Prostate gland (tissue), 2 donors: ENCODE measurements around the gene CLECL1. TPM values are rescaled to one million over a fixed set of nuclear protein-coding genes. Genes with fewer than 3 reads are reported as not detected.

Source experiments
- DNase-seq: peaks from one replicate; pipeline ENCODE4 v3.0.0-alpha.2; 2019; ENCODE audit warnings: low spot score
- H3K27ac ChIP-seq, 2 donors: fragments of 200-600 bp; sonication (generic); 2 replicates each; pipeline ENCODE4 v1.5.1; 2017 to 2019
- H3K27me3 ChIP-seq: fragments of 200-600 bp; sonication (generic); replicated peaks from 2 replicates; pipeline ENCODE4 v1.5.1; 2019; ENCODE audit not compliant: insufficient read depth
- H3K36me3 ChIP-seq, 2 donors: fragments of 200-600 bp; sonication (generic); 1 replicate in 1 of 2; 2 replicates in 1 of 2; pipeline versions ENCODE4 v1.5.1 to v1.8.1; 2017 to 2019
- H3K4me1 ChIP-seq: fragments of 200-600 bp; sonication (generic); replicated peaks from 2 replicates; pipeline ENCODE4 v1.5.1; 2019
- H3K4me3 ChIP-seq, 2 donors: fragments of 200-600 bp; sonication (generic); 2 replicates each; pipeline ENCODE4 v1.5.1; 2017 to 2019
- H3K9me3 ChIP-seq: fragments of 200-600 bp; sonication (generic); 2 replicates; pipeline ENCODE4 v1.5.1; 2017
- POLR2A ChIP-seq: fragments of 450-650 bp; IDR thresholded peaks from one replicate; pipeline ENCODE4 v1.6.1; 2016; ENCODE audit warnings: antibody characterized with exemption, mild to moderate bottlenecking
- POLR2AphosphoS5 ChIP-seq: sonication (generic); formaldehyde crosslinking; IDR thresholded peaks from one replicate; pipeline ENCODE4 v1.6.1; 2017; ENCODE audit warnings: antibody characterized with exemption
- WGBS: methylation state at CpG from one replicate; pipeline ENCODE4 v1.1.5; 2018; 5-methylcytosine and 5-hydroxymethylcytosine counted together
- intact Hi-C: fragments of 100-400 bp; cut with DNase I; formaldehyde crosslinking; loops from one replicate; pipeline ENCODE4 v1.14.2; 2022
- total RNA-seq, 2 donors: library from RNA; depleted of rRNA; stranded (reverse); fragments of >200 nt; gene quantifications; one replicate each; pipeline ENCODE4 v1.1.0, GENCODE V29; 2016
- TF ChIP-seq, protein P1 (sequence below), 4 experiments: fragments of 200-600 bp in 2 of 4; fragments of 450-650 bp in 2 of 4; sonication (generic) in 2 of 4; IDR thresholded peaks; 1 replicate in 3 of 4; 2 replicates in 1 of 4; pipeline ENCODE4 v1.5.1; 2016 to 2019; ENCODE audit warnings: antibody characterized with exemption in 4 of 4, mild to moderate bottlenecking in 2 of 4, moderate library complexity in 2 of 4

Gene CLECL1
- total RNA-seq, 2 donors from 2014 or later = not detected

- H3K27ac ChIP-seq = no peak overlapping the region
- no peaks in the 10 kb centered on the region for H3K27me3 ChIP-seq
- no peak overlapping the region for H3K4me3 ChIP-seq
- 79% methylated on average over 2 of the region's 2 CpGs for WGBS
- no peak for DNase-seq
- intact Hi-C loops = no loop called here
- TF ChIP-seq, protein P1, sequence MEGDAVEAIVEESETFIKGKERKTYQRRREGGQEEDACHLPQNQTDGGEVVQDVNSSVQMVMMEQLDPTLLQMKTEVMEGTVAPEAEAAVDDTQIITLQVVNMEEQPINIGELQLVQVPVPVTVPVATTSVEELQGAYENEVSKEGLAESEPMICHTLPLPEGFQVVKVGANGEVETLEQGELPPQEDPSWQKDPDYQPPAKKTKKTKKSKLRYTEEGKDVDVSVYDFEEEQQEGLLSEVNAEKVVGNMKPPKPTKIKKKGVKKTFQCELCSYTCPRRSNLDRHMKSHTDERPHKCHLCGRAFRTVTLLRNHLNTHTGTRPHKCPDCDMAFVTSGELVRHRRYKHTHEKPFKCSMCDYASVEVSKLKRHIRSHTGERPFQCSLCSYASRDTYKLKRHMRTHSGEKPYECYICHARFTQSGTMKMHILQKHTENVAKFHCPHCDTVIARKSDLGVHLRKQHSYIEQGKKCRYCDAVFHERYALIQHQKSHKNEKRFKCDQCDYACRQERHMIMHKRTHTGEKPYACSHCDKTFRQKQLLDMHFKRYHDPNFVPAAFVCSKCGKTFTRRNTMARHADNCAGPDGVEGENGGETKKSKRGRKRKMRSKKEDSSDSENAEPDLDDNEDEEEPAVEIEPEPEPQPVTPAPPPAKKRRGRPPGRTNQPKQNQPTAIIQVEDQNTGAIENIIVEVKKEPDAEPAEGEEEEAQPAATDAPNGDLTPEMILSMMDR (IDR thresholded peaks at IDR 0.05) = no peak
- TF ChIP-seq POLR2A (no peak), POLR2AphosphoS5 (no peak)
- no peaks in the 10 kb centered on the region for H3K4me1 ChIP-seq
- no peaks in the 10 kb centered on the region for H3K9me3 ChIP-seq
- H3K36me3 ChIP-seq = no peaks in the 10 kb centered on the region
Observed at GRCh38 chr12:9763025-9763424, 30.1 kb upstream of the CLECL1 start.

DNA sequence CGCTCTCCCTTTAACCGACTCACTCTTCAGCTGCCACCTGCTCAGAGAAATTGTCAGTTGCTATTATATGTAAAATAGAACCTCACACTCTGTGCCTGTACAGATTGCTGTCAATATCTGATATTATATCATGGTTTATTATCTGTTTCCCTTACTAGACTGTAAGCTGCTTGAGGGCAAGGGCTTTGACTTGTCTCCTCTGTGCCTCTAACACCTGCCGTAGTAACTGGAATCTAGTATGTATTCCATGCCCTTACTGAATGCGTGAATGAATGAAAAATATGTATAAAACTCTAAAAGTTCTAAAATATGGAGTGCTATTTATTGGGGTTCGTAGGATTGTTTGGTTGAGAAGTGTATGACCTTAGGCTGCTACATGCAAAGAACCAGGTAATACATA lies 29.5 kb upstream of the CLECL1 start:
- intact Hi-C loops = no loop called here
- Histone ChIP-seq H3K4me1 (no peaks in the 10 kb centered on the region), H3K4me3 (no peak overlapping the region), H3K27me3 (no peaks in the 10 kb centered on the region), H3K27ac (no peak overlapping the region), H3K36me3 (no peaks in the 10 kb centered on the region), H3K9me3 (no peaks in the 10 kb centered on the region)
- TF ChIP-seq POLR2AphosphoS5 = no peak
- TF ChIP-seq, protein P1 (IDR thresholded peaks at IDR 0.05) = no peak
- WGBS = 97% methylated on average over 5 of the region's 5 CpGs
- DNase-seq = no peak

DNA sequence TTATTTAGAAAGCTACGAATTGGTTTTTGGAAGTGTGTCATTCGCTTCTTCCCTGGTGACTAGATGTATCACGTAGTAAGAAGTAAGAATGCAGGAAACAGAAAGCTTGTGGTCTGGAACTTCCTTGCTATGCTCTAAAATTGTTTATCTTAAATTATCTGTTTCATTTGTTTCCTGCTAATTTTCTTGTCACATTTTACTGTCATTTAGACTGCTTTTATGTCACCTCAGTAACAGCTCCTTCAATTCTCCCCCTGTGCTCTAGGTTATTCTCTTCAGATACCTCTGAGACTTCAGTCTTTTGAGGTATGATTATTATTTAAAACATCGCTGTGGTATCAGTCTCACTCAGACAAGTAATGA lies 28.5 kb upstream of the CLECL1 start:
- TF ChIP-seq, protein P1 (IDR thresholded peaks at IDR 0.05) = no peak
- TF ChIP-seq POLR2AphosphoS5 (no peak), POLR2A (no peak)
- intact Hi-C loops = no loop called here
- DNase-seq = no peak
- H3K9me3 ChIP-seq = no peaks in the 10 kb centered on the region
- WGBS = 73% methylated on average over 4 of the region's 4 CpGs
- no peak overlapping the region for H3K4me3 ChIP-seq
- H3K4me1 ChIP-seq = no peaks in the 10 kb centered on the region
- H3K27ac ChIP-seq = no peak overlapping the region
- no peaks in the 10 kb centered on the region for H3K36me3 ChIP-seq
- no peaks in the 10 kb centered on the region for H3K27me3 ChIP-seq

DNA sequence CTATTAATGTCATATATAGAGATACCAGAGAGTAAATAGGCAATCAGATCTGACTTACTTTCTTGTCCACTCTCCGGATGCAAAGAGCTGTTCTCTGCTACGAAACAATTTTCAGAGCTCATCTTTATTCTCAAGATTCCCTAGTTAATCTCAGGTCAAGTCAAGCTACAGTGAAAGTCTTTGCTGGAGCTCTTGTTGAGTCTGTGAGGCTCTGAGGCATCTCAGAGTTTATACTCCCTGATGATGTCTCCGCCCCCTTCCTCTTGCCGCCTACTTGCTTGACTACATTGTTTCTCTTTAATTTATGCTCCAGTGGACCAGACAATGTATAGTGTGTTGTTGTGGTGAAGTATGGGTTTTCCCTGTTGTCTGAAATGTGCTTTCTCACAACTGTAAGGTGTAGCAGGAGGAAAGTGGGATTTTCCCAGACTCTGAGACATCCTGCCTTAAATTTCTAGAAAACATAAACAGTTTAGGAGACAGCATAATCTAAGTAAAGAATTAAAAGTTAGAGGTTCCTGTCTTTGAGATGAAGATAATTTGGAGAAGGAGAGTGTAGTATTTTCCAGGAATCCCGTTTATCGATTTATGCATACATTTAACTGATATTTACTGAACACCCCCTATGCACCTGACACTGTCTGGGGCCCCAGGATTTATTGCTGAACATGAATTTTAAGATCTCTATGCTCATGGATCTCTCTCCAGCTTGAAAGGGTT lies 28.0 kb upstream of the CLECL1 start, which contains the start of gene CD69:
Gene CD69, minus strand, starts transcription at position 203 of the 720 bp plus-strand sequence. Its CDS starts 81 bp downstream, at position 122.
- 62% methylated on average over 6 of the region's 6 CpGs for WGBS
- H3K27me3 ChIP-seq = no peaks in the 10 kb centered on the region
- intact Hi-C loops = no loop called here
- H3K9me3 ChIP-seq = no peaks in the 10 kb centered on the region
- H3K27ac ChIP-seq = no peak within 1 kb of the TSS
- no peaks in the 10 kb centered on the region for H3K36me3 ChIP-seq
- no peak for DNase-seq
- H3K4me3 ChIP-seq = no peak within 1 kb of the TSS
- TF ChIP-seq, protein P1 (IDR thresholded peaks at IDR 0.05) = no peak
- TF ChIP-seq POLR2A = no peak
- no peak for TF ChIP-seq POLR2AphosphoS5
- H3K4me1 ChIP-seq = no peaks in the 10 kb centered on the region

DNA sequence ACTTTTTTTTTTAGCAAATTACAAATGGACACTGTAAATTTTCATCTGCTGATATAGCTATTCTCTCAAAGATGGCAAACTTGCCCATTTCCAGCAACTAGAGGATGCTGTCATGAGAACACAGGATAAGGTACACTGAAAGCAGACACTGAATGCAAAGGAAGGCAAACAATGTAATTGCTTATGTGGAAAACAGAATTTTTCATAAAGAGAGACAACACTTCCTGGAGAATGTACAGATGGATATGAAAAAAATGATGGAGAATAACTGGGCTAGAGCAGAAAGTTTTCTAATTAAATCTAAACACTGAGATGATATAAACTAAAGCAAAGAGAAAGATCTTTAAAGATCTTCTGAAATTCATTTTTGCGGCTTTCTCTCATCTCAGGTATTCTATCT lies 27.2 kb upstream of the CLECL1 start:
- intact Hi-C loops = no loop called here
- H3K27ac ChIP-seq = no peak overlapping the region
- WGBS = 96% methylated on average over 1 of the region's 1 CpG

More for the DNA sequence above, 27.2 kb upstream of the CLECL1 start:
- Histone ChIP-seq H3K4me3 (no peak overlapping the region), H3K27me3 (no peaks in the 10 kb centered on the region), H3K9me3 (no peaks in the 10 kb centered on the region), H3K36me3 (no peaks in the 10 kb centered on the region), H3K4me1 (no peaks in the 10 kb centered on the region)
- no peak for DNase-seq
- TF ChIP-seq POLR2A (no peak), POLR2AphosphoS5 (no peak)
- TF ChIP-seq, protein P1 (IDR thresholded peaks at IDR 0.05) = no peak
